ENCODE measurements around the gene FGF18.

DNA sequence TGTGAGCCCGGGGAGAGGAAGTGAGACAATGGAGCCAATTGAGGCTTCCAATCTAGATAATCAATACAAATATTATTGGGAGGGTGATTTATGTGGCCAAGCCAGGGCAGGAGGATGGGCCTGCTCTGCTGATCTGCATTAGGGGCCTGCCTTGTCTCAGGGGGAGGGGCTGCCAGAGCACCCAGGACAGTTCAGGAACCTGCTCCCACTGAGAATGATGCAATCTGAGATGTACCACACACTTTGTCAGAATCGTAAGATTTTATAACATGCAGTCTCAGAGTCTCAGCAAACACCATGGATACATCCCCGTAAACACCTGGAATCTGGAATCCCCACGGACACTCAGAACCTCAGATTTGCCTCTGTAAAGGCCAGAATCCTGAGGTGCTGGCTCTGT is 19.3 kb downstream of the FGF18 start:
- TF ChIP-seq CTCF (IDR thresholded peaks at IDR 0.05) = no peak
- TF ChIP-seq POLR2A (IDR thresholded peaks at IDR 0.05) = no peak
